Left lung (tissue), 10 donors: Measurements from ENCODE around the gene TACC2. TPM values are rescaled to one million over a fixed set of nuclear protein-coding genes. Genes with fewer than 3 reads are reported as not detected.
A peak's percentile ranks its signal among the peaks of the same experiment; 100 is the strongest.

Experiments used
- ATAC-seq: fragments of 200-7000 bp; cut with Tn5 transposase; one replicate; pipeline ENCODE4 v1.9.1; 2020; ENCODE audit warnings: moderate library complexity
- DNase-seq, 4 donors: peaks; one replicate each; pipeline ENCODE4 v3.0.0-alpha.2; 2013 to 2020
- H3K27ac ChIP-seq, 2 donors: fragments of 200-600 bp; sonication (generic) in 1 of 2; one replicate each; pipeline versions ENCODE4 v1.5.0 to v1.8.0; 2020 to 2021
- H3K27me3 ChIP-seq, 2 donors: fragments of 200-600 bp; sonication (generic) in 1 of 2; one replicate each; pipeline versions ENCODE4 v1.5.0 to v1.8.0; 2020 to 2021
- H3K36me3 ChIP-seq, 2 donors: fragments of 200-600 bp; sonication (generic) in 1 of 2; one replicate each; pipeline versions ENCODE4 v1.5.0 to v1.8.0; 2020 to 2021
- H3K4me1 ChIP-seq, 2 donors: fragments of 200-600 bp; one replicate each; pipeline ENCODE4 v1.8.0; 2021
- H3K4me3 ChIP-seq, 2 donors: fragments of 200-600 bp; sonication (generic) in 1 of 2; one replicate each; pipeline versions ENCODE4 v1.5.0 to v1.8.0; 2020 to 2021; ENCODE audit warnings: mild to moderate bottlenecking in 1 of 2
- H3K9me3 ChIP-seq, 2 donors: fragments of 200-600 bp; sonication (generic) in 1 of 2; one replicate each; pipeline versions ENCODE4 v1.5.0 to v1.8.0; 2020 to 2021
- intact Hi-C, 2 donors: fragments of 100-400 bp; cut with DNase I; formaldehyde crosslinking; loops; one replicate each; pipeline versions ENCODE4 v1.11.2 to v1.14.2; 2022
- polyA plus RNA-seq, 6 donors: library from polyadenylated mRNA; unstranded; fragments of 120-200 nt; gene quantifications; one replicate each; pipeline ENCODE4 v1.2.1, GENCODE V29; 2013; ENCODE audit not compliant: insufficient read length in 6 of 6
- total RNA-seq, 2 donors: library from RNA; stranded (reverse); fragmentation: NEBNext Ultra II Directional; extraction: Animal tissue kit (Norgen Biotek cat#: 25700); gene quantifications; one replicate each; pipeline ENCODE4 v1.2.1, GENCODE V29; 2021
- TF ChIP-seq, protein P1 (sequence below), 2 donors: fragments of 200-600 bp; sonication (generic) in 1 of 2; IDR thresholded peaks; one replicate each; pipeline versions ENCODE4 v1.5.0 to v1.8.0; 2021; ENCODE audit warnings: antibody characterized with exemption in 2 of 2
- donor health status: DM: no; HTN: yes; CAD: no.
- donor health status: DM: no; HTN: no; CAD: no.

TACC2 gene
- total and polyA plus RNA-seq, 8 donors, result 21.0 to 193 (median 23.9) TPM

DNA sequence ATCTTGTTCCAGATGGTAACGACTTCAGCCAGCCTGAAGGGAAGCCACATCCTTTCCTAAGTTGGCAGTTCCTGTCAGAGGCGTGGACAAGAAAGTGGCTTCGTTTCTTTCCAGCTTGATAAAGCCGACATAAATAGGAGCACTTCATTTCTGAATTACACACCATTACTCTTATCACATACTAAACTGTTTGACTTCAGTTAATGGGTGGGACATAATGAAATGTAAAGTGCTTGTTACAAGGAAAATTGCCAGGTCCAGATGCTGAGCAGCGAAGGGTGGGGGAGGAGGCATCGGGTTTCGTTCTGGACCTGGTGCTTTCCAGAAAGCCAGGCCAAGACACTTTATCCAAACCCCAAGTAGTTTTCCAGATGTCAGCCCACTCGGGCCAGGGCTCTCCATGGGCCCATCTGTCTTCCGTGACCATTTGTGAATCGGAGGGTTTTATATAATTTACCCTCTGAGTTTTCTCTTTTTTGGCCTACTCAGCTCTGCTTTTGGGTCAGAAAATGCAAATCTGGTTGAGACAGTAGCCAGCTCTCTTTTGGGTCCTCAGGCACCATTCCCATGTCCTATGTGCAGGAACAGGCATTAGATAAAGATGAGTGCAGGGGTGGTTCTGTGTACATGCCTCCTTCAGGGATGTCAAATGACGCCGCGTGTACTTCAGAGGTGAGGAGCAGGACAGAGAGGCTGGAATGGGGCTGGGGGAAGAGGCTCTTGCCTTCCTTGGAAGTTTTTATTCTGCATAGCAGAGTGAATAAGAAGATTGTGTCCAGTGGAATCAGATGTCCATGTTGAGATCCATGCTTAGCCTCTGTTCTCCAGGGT lies 90.2 kb downstream of the TACC2 start:
- intact Hi-C loops, result no loop called here
- Histone ChIP-seq H3K27me3 (no peaks in the 10 kb centered on the region), H3K27ac (no peak overlapping the region), H3K4me1 (peaks cover 0 to 7% of the 10 kb centered on the region in 2 donors), H3K9me3 (no peaks in the 10 kb centered on the region), H3K36me3 (no peaks in the 10 kb centered on the region), H3K4me3 (no peak overlapping the region)
- peak in 2 of 4 donors; percentile 57 to 73 for DNase-seq
- TF ChIP-seq, protein P1, sequence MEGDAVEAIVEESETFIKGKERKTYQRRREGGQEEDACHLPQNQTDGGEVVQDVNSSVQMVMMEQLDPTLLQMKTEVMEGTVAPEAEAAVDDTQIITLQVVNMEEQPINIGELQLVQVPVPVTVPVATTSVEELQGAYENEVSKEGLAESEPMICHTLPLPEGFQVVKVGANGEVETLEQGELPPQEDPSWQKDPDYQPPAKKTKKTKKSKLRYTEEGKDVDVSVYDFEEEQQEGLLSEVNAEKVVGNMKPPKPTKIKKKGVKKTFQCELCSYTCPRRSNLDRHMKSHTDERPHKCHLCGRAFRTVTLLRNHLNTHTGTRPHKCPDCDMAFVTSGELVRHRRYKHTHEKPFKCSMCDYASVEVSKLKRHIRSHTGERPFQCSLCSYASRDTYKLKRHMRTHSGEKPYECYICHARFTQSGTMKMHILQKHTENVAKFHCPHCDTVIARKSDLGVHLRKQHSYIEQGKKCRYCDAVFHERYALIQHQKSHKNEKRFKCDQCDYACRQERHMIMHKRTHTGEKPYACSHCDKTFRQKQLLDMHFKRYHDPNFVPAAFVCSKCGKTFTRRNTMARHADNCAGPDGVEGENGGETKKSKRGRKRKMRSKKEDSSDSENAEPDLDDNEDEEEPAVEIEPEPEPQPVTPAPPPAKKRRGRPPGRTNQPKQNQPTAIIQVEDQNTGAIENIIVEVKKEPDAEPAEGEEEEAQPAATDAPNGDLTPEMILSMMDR (IDR thresholded peaks at IDR 0.05), result no peak
- peak; percentile 85 for ATAC-seq

DNA sequence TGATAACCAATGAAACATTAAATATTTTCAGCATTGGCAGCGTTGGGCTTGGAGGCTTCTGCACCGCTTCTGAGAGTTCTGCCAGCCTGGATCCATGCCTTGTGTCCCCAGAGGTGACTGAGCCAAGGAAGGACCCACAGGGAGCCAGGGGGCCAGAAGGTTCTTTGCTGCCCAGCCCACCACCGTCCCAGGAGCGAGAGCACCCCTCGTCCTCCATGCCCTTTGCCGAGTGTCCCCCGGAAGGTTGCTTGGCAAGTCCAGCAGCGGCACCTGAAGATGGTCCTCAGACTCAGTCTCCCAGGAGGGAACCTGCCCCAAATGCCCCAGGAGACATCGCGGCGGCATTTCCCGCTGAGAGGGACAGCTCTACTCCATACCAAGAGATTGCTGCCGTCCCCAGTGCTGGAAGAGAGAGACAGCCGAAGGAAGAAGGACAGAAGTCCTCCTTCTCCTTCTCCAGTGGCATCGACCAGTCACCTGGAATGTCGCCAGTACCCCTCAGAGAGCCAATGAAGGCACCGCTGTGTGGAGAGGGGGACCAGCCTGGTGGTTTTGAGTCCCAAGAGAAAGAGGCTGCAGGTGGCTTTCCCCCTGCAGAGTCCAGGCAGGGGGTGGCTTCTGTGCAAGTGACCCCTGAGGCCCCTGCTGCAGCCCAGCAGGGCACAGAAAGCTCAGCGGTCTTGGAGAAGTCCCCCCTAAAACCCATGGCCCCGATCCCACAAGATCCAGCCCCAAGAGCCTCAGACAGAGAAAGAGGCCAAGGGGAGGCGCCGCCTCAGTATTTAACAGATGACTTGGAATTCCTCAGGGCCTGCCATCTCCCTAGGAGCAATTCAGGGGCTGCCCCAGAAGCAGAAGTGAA lies 93.9 kb downstream of the TACC2 start:
- TF ChIP-seq, protein P1 (IDR thresholded peaks at IDR 0.05), result no peak
- no peak overlapping the region for H3K4me3 ChIP-seq
- DNase-seq, result no peak
- intact Hi-C loops, result no loop called here
- ATAC-seq, result no peak
- peaks cover 0 to 7% of the 10 kb centered on the region in 2 donors for H3K4me1 ChIP-seq
- H3K9me3 ChIP-seq, result no peaks in the 10 kb centered on the region
- no peak overlapping the region for H3K27ac ChIP-seq
- no peaks in the 10 kb centered on the region for H3K27me3 ChIP-seq
- H3K36me3 ChIP-seq, result no peaks in the 10 kb centered on the region

DNA sequence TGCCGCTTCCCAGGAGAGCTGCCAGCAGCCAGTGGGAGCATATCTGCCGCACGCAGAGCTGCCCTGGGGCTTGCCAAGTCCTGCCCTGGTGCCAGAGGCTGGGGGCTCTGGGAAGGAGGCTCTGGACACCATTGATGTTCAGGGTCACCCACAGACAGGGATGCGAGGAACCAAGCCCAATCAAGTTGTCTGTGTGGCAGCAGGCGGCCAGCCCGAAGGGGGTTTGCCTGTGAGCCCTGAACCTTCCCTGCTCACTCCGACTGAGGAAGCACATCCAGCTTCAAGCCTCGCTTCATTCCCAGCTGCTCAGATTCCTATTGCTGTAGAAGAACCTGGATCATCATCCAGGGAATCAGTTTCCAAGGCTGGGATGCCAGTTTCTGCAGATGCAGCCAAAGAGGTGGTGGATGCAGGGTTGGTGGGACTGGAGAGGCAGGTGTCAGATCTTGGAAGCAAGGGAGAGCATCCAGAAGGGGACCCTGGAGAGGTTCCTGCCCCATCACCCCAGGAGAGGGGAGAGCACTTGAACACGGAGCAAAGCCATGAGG lies 94.6 kb downstream of the TACC2 start:
- intact Hi-C loops, result no loop called here
- no peaks in the 10 kb centered on the region for H3K36me3 ChIP-seq
- no peaks in the 10 kb centered on the region for H3K27me3 ChIP-seq
- H3K4me3 ChIP-seq, result no peak overlapping the region
- no peak overlapping the region for H3K27ac ChIP-seq
- TF ChIP-seq, protein P1 (IDR thresholded peaks at IDR 0.05), result no peak
- ATAC-seq, result no peak
- H3K9me3 ChIP-seq, result no peaks in the 10 kb centered on the region
- peaks cover 0 to 5% of the 10 kb centered on the region in 2 donors for H3K4me1 ChIP-seq
- no peak for DNase-seq

DNA sequence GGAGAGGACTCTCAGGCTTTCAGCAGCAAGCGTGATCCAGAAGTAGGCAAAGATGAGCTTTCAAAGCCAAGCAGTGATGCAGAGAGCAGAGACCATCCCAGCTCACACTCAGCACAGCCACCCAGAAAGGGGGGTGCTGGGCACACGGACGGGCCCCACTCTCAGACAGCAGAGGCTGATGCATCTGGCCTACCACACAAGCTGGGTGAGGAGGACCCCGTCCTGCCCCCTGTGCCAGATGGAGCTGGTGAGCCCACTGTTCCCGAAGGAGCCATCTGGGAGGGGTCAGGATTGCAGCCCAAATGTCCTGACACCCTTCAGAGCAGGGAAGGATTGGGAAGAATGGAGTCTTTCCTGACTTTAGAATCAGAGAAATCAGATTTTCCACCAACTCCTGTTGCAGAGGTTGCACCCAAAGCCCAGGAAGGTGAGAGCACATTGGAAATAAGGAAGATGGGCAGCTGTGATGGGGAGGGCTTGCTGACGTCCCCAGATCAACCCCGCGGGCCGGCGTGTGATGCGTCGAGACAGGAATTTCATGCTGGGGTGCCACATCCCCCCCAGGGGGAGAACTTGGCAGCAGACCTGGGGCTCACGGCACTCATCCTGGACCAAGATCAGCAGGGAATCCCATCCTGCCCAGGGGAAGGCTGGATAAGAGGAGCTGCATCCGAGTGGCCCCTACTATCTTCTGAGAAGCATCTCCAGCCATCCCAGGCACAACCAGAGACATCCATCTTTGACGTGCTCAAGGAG lies 95.5 kb downstream of the TACC2 start:
- ATAC-seq (no peak), DNase-seq (no peak)
- no peaks in the 10 kb centered on the region for H3K4me1 ChIP-seq
- H3K27me3 ChIP-seq, result no peaks in the 10 kb centered on the region
- intact Hi-C loops, result no loop called here
- TF ChIP-seq, protein P1 (IDR thresholded peaks at IDR 0.05), result no peak
- no peaks in the 10 kb centered on the region for H3K36me3 ChIP-seq
- H3K4me3 ChIP-seq, result no peak overlapping the region
- no peaks in the 10 kb centered on the region for H3K9me3 ChIP-seq
- H3K27ac ChIP-seq, result no peak overlapping the region
